Left kidney (tissue), 2 donors: ENCODE results near the gene STK10. TPM values are rescaled to one million over a fixed set of nuclear protein-coding genes. Genes with fewer than 3 reads are reported as not detected.
A peak's percentile ranks its signal among the peaks of the same experiment; 100 is the strongest.

ENCODE experiments used
- DNase-seq: peaks from one replicate; pipeline ENCODE4 v3.0.0-alpha.2; 2013
- polyA plus RNA-seq: library from polyadenylated mRNA; unstranded; fragments of 120-200 nt; gene quantifications from one replicate; pipeline ENCODE4 v1.2.1, GENCODE V29; 2013; ENCODE audit not compliant: insufficient read length

The STK10 gene
- polyA plus RNA-seq, 1 donor = 16.5 TPM

DNA sequence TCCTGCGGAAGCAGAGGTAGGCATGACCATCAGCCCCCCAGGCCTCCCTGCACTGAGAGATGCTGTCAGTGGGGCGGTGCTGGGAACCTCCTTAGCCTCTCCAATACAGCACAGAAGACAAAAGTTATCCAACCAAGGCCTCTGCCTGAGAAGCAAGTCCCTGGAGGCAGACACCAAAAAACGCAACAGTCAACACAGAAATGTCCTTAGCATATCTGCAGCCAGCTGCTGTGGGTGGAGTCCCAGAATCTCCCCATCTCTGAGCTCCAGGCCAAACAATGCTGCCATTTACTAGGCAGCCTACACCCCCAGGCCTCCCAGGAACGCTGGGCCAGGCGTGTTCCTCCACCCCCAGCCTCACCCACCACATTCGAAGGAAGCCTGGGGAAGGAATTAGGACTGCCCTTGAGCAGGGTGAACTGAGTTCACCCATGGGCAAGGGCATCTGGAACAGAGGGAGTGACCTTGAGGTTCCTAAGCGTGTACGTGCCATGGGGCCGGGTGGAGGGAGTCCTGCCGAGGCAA lies 43.7 kb downstream of the STK10 start:
- no peak for DNase-seq

DNA sequence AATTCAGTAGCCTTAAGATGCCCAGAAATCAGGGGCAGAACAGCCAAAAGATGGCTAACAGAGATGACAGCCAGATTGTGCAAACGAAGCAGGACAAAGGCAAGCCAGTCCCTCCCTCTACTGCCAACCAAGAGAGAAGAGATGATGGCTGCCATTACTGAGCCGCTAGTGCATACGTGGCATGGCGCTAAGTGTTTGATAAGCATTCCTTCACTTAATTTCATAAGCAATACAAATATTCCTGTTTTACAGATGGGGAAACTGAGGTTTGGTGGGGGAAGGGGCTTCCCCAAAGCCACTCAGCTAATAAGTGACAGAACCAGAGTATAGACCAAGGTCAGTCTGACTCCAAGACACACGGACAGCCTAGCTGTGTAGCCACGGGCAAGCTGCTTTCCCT lies 44.1 kb downstream of the STK10 start:
- DNase-seq = no peak

DNA sequence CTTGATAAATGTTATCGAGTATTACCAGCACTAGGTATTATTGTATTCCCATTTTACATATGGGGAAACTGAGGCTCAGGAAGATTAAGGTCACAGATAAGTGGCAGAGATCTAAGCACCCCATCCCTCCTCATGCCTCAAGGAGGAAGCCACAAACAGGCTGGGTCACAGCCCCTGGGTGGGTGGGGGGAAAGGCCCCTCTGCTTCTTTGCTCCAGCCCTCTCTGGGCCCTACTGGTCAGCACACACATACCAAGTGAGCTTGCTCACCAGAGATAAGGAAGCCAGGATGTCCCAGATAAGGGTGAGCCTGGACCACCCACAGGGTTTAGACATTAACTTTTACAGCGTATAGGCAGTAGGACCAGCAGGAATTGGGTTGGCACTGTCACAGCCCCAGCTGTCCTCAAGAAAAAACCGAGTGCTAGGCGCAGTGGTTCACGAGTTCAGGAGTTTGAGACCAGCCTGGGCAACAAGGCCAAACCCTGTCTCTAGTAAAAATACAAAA lies 45.3 kb downstream of the STK10 start:
- no peak for DNase-seq

DNA sequence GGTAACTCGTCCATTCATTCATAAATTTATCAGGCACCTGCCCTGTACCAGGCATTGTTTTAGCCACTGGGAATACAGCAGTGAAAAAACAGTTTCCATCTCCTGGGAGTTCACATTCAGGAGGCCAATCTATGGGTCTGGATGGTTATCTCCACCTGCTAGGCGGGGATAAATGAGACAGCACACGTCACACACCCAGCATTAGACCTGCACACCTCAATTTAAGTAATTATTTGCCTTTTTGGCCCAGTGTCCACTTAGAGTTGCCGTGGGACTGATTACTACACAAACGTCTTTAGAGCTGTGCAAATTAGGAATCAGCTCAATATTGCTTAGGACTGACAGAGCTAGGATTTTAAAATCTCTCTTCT lies 46.1 kb downstream of the STK10 start:
- no peak for DNase-seq

DNA sequence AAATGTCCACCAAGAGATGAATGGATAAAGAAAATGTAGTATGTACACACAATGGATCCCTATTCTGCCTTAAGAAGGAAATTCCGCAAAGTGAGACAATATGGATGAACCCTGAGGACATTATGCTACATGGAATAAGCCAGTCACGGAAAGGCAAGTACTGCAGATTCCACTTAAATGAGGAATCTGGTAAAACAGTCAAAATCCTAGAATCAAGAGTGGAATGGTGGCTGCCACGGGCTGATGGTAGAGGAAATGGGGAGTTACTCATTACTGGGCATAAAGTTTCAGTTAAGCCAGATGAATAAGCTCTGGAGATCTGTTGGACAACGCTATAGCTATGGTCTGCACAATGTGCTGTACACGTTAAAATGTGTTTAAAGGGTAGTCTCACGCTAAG lies 47.2 kb downstream of the STK10 start:
- DNase-seq = no peak

DNA sequence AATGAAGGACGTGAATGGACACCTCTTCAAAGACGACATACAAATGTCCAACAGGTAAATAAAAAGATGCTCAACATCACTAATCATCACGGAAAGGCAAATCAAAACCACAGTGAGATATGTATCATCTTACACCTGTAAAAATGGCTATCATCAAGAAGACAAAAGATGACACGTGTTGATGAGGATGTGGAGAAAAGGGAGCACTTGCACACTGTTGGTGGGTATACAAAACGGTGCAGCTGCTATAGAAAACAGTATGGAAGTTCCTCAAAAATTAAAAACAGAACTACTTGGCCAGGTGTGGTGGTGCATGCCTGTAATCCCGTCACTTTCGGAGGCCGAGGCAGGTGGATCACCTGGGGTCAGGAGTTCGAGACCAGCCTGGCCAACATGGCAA lies 47.9 kb downstream of the STK10 start:
- no peak for DNase-seq

DNA sequence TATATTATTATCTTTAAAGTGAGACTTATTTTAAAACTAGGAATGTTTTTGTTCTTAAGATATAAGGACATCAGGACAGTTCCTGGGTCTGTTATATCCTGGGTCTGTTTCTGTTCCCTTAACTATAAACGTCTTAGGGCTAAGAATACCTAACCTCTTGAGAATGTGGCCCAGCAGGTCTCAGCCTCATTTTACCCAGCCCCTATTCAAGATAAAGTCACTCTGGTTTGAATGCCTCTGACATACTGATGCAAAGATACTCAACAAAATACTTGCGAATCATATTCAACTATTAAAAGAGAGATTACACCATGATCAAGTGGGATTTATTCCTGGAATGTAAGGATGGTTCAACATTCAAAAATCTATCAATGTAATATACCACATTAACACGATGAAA lies 51.0 kb downstream of the STK10 start:
- no peak for DNase-seq

DNA sequence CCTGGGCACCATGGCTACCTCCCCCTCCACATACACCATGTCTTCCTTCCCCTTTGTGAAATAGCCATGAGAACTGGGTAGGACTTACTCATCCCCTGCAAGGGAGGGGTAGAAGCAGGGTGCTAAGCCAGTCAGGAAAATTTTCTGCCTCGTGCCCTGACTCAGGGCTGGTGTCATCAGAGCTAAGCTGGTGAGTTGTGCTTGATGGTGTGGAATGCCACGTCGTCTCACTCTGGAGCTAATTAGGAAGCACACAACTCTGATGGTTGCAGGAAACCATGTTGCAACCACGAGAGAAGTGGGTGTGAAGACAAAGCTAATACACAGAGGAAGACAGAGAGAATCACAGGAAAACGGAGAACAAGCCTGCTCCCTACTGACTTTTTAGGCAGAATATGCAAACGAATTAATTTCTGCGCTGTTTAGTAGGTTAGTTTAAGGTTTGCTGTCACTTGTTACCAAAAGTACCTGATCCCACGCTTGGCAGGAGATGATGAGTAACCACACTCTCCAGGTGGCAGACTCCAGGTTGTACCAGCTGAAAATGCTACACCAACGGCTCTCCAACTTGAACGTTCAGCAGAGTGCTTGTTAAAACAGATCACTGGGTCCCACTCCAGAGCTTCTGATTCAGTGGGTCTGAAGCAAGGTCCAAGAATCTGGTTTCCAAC lies 54.5 kb downstream of the STK10 start:
- DNase-seq = no peak

DNA sequence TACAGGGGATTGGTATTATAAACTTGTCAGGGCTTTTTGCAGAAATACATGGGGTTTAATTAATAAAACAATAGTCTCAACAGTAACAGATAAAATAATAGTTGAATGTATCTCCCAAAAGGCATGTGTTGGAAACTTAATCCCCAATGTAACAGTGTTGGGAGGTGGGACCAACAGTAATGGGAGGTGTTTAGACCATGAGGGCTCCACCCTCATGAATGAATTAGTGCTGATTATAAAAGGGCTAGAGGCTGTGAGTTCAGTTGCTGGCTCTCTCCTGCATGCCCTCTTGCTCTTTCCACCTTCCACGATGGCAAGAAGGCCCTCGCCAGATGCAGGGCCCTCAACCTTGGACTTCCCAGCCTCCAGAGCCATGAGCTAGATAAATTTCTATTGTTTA lies 56.3 kb downstream of the STK10 start:
- DNase-seq = no peak

DNA sequence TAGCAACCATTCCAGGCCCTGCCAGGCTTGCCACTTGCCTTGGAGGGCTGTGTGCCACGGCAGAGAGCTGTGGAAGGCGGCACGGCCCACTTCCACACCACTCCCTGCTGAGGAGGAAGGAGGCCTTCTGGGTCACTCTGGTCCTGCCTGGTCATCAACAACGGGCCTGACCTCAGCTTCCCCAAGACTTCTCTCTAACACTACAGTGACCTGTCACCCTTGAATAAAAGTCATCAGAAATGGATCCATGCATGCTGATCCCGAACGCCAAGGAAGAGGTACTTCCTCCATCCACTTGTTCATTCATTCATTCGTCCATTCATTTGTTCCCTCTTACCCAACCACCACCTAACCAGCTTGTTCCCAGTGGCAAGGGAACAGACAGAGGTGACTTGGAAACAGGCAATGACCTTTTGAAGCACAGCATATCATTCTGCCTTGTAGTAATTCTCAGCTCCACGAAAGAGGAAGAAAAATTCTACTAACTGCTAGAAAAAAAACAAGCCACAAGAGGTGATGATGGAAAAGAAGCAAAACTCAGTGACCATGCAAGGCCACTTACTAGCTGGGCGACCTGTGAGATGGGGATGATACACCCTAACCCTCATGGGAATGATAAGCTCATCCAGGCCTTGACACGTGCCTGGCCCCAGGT lies 58.6 kb downstream of the STK10 start:
- no peak for DNase-seq

DNA sequence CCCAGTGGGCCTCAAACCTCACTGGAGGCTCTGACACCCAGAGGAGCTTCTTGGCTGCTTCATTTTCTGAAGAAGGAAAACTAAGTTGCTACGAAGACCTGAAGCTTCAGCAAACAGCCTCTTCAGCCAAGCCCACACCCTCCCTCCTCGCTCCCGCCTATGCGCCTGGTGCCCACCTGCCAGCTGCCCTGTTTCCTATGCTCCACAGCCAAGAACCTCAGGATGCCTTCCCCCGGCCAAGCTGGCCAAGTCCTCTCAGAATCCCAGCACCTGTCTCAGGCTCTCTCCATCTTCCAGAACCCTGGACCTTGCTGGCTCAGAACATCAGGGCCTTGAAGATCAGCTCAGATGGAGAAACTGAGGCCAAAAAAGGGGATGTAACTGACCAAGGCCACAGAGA lies 60.4 kb downstream of the STK10 start:
- DNase-seq = no peak

DNA sequence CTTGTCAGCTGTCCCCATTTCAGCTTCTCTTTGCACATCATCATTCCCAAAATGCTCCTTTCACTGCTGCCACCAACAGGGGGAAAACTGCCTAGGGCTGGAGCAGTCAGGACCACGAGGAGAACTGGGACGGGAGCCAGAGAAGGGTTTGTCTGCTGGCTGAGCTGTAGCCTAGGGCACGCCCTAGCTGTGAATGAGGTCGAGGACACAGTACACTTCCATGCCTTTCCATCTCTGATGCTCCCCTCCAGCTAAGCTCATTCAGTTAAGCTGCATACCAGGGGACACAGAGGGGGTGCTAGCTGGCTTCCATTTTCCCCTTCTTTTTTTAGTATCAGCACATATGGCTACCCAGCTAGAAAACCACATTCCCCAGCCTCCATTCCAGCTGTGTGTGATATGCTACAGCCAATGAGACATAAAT lies 64.7 kb downstream of the STK10 start:
- peak; percentile 45 for DNase-seq

DNA sequence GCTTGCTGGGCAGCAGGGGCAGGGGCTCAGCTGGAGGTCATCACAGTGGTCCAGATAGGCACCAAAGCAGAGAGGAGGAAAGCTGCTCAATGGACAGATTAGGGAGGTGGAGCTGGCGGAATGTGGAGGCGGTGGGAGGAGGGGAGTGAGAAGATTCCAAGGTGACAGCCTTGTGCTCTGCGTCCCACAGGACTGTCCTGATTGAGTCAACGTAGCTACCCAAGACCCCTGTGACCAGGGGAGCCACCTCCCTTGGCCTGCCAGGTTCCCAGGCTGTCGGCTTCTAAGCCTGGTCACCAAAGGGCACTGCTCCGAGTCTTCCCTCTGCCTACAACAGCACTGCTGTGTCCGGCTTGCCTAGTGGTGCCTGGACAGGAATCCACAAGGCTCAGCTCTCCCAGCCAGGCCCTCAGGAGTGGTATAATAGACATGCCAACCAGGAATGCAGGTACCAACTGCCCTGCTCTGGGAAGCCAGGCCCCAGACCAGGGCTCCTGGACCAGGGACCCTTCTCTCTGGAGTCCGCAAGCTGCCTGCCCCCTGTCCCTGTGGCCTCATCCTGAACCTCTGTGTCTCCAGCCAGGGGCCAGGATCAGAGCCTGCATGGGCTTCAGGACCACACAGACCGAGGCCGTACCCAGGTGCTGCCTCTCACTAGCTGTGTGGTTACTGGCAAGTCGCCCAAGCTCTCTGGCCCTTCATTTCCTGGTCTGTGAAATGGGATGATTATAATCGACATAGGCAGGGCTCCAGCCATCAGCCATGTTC lies 67.9 kb downstream of the STK10 start:
- DNase-seq = no peak

DNA sequence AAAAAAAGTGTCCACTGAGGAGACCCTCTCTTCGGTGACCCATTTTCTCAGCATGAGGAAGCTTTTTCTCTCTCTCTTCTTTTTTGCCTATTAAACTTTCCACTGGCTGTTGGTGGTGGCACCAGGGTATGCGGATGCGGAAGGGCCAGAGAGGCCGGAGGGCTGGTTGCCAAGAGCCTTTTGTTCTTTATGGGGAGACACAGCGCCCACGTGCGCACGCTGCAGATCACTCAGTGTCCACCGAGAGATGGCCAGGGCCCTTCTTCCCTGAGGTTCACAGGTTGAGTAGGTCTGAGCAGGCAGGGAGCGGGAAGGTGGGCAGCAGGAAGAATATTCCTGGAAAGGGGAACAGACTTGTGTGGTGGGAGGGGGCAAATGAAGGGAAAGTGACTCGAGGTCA lies 69.1 kb downstream of the STK10 start:
- no peak for DNase-seq

DNA sequence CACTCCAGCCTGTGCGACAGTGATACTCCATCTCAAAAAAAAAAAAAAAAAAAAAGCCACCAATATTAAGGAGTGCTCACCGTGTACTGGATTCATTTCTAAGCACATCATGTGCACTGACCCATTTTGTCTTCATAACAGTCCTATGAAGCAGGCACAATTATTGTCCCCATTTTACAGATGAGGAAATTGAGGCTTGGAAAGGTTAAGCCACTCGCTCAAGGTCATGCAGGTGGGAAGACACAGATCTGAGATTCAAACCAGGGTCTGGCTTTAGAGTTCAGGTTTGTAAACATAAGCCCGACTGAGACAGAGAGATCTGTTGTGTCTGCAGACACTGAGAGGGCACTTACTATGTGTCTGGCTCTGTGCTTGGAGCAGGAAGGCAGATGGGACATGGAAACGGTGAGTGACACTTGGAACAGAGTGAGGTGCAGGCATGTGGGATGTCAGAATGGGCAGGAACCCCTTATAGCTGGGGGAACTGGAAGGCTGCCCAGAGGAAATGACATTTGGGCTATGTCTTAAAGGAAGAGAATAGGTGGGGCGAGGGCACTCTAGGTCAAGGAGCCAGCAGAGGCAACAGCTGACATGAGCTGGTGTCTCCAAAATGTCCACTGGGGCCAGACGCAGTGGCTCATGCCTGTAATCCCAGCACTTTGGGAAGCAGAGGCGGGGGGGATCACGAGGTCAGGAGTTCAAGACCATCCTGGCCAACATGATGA lies 69.9 kb downstream of the STK10 start:
- DNase-seq = no peak

DNA sequence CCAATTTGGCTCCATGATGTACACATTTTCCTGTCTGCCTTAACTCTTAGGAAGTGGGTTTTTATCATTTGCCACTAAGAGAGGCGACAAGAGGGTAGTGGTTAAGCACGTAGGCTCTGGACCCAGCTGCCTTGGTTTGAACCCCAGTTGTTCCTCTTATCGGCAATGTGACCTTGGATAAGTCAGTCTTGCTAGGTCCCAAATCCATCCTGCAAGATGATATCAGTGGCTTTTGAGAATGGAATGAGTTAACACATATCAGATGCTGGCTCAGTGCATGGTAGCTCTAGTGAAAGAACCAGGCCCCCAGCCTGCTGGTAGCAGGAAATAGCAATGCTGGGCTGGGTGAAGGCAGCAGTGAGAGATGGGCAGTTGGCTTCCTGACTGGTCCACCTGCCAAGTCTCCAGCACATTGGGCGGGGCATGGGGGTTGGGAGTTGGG lies 72.5 kb downstream of the STK10 start:
- DNase-seq = no peak

DNA sequence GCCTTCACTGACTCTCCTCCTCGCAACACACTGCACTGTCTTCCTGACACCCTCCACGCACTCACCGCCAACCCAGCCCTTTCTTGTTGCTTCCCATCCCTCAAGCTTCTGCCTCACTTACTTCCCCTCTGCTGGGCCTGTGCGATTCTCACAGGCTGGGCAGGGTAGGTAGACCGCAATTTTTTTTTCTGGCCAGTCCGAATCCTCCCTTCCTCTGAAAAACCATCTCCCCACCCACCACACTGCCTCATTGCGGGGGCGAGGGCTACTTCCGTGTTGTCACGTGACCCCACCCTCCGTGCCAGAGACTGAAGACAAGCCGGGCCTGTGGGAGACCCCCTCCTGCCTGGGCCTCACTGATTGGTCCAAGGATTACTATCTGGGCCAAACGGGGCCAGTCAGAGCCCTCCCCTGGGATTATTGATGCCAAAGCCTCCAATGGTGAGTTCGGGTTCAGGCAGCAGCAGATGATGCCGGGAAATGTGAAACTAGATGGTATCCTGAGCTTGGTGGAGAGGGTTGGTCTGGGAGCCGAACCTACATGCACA lies 73.1 kb downstream of the STK10 start:
- no peak for DNase-seq

DNA sequence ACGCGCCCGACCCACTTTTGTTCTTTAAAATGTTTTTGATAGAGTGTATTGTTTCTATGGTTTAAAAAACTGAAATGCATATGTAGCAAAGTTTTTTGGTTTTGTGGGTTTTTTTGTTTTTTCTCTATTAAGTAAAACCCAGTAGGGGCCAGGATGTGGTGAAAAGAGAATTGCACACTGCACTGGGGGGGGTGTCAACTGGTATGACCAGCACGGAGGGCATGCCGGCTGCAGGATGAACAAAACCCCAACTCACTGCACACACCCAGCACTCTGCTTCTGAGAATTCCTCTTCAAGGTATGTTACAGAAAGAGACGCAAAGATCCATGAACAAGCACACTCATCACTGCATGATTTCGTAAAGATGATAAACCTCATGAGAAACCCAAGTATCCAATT lies 75.0 kb downstream of the STK10 start:
- no peak for DNase-seq

DNA sequence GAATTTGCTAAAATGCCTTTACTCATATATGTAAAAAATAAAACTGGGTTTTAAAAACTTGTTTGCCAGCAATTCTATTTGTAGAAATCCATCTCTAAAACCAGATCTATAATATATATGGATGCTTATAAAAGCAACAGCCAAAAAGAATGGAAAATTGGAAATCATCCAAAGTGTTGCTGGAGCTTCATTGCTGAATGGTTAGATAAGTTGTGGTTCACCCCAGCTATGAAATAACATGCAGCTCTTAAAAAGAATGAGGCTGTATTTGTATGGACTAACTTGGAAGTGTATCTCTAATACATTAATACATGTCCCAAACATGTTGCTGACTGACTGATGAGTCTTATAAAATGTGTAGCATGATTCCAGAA lies 76.2 kb downstream of the STK10 start:
- DNase-seq = no peak

DNA sequence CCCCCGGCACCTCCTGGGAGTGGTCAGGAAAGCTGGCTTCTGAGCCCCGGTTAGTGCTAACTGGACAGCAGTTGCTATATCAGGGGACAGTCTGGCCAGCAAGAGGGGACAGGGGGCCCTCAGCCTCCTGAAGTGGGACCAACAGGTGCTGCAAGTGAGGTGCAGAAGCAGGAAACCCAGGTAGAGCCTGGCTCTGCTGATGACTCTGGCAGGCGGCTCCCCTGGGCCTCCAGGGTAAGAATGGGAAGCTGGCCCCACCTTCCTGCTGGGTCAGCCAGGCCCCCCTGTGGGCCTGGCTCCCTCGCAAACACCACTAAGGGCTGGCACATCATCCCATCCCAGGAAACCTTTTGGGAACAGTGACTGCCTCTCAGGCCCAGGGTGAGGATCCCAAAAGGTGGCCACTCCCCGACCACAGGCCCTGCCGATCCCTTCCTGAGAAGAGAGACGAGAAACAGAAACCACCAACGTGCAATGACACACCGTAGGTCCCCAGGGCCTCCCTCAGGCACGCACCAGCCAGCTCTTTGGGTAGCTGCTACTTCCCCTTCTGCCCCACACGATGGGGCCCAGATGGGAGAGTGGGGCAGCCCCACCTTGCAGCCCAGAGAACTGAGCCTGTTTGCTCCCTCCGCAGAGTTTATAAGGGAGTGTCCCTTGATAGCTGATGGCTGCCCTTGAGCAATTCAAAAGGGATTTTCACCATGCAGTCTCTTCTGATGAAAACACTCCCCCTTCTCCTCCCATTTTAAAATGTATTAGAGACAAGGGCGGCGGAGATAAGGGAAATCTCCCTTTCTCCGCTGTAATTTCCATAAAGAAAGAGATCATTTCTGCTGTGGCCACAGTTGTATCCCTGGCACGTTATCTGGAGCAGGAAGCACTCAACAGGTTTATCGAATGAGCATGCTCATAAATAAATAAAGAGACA lies 76.8 kb downstream of the STK10 start:
- no peak for DNase-seq

DNA sequence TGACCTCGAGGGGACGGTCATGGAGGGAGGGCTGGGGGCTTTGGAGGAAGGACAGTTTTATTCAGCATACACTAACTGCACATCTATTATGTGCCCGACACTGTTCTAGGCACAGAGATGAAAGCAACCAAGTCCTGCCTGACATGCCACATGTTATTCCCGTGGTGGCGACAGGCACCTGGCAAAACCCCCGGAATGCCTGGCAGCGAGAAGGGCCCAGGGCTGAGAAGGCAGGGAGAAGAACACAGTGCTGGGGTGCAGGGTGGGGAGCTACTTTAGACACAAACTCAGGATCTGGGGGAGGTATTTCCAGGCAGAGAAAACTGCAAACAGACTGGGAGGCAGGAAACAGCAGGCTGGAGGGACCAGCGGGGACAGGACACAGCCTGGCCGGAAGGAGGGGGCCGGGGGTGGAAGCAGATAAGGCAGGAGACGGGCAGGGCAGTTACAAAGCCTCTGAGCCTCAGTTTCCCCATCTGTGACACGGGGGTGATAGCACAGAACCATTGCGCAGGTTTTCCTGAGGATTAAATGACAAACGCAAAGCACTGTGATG lies 77.7 kb downstream of the STK10 start:
- no peak for DNase-seq
